ACC112 (cell line): Measurements from ENCODE around the gene CCDC71.

Experiments
- H2AFZ ChIP-seq: fragments of 200-600 bp; sonication (generic); one replicate; pipeline ENCODE4 v1.6.0; 2017; ENCODE audit warnings: antibody characterized with exemption, low read length; ENCODE audit not compliant: unreplicated experiment
- H3K27ac ChIP-seq: fragments of 200-600 bp; sonication (generic); 2 replicates; pipeline ENCODE4 v1.5.1; 2014; ENCODE audit warnings: low read depth, mild to moderate bottlenecking, antibody characterized with exemption, low read length, moderate library complexity
- H3K27me3 ChIP-seq: fragments of 200-600 bp; sonication (generic); 2 replicates; pipeline ENCODE4 v1.6.1; 2014; ENCODE audit warnings: mild to moderate bottlenecking, antibody characterized with exemption, low read length, moderate library complexity, mixed read lengths; ENCODE audit not compliant: insufficient read depth
- H3K36me3 ChIP-seq: fragments of 200-600 bp; sonication (generic); 2 replicates; pipeline ENCODE4 v1.6.1; 2016; ENCODE audit warnings: mild to moderate bottlenecking, antibody characterized with exemption, low read length, moderate library complexity, mixed read lengths; ENCODE audit not compliant: insufficient read depth
- H3K4me1 ChIP-seq: fragments of 200-600 bp; sonication (generic); one replicate; pipeline ENCODE4 v1.6.1; 2016; ENCODE audit warnings: low read length, mixed read lengths; ENCODE audit not compliant: insufficient read depth, unreplicated experiment, control insufficient read depth
- H3K4me3 ChIP-seq: fragments of 200-600 bp; sonication (generic); 2 replicates; pipeline ENCODE4 v1.5.1; 2014; ENCODE audit warnings: mild to moderate bottlenecking, low read depth, low read length
- H3K79me2 ChIP-seq: fragments of 200-600 bp; sonication (generic); one replicate; pipeline ENCODE4 v1.6.0; 2016; ENCODE audit warnings: low read length; ENCODE audit not compliant: control insufficient read depth, unreplicated experiment, insufficient read depth

The CCDC71 gene

DNA sequence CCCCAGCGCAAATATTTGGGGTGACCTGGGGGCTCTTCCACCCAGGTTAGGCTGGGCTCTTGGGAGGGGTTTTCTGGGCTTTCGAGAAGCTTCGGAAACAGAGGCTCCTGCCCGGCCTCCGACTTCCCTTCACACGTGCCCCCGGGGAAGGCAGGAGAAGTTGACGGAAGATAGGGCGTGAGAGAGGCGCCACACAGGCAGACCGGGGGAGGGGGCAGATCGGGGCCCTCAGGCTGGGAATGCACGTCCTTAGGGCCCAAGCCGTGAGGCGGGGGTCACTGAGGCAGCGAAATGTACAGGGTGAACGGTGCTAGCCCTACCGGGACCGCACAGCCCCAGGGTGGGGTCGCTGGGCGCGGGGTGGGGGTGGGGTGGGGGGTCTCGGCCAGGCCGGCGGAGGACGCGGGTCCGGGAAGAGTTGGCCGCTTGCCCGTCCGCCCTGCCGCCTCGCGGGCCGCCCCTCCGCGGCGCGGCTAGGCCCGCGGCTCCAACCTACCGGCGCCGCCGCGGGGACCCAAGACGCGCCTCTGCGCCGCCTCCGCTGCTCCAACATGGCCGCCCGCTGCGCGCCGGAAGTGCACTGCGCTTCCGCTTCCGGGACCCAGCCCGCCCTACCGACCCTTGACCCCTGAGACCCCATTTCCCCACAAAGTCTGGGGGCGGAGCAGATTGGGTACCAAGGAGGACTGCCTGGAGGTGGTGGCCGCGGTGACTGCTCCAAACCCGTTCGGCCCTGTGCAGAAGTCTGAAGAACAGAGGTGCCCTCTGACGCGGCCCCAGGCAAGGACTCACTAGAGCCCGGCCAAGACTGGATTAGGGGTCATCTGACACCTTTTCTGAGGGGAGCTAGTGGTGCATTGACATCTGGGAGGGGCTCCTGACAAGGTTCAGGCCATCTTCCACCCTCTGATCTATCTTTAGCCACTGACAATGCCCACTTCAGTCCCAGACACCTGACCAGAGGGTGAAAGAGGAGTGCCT is at the start of gene CCDC71:
Gene CCDC71, minus strand, starts transcription at position 561 of the 981 bp plus-strand sequence. CDS start 2,123 bp downstream, outside the sequence.
- peak within 1 kb of the TSS; percentile 95 for H3K4me3 ChIP-seq
- peaks cover 13% of the 10 kb centered on the region; the same call in 1 of the 2 replicates for H3K36me3 ChIP-seq
- H2AFZ ChIP-seq, result peak within 1 kb of the TSS; percentile 98
- peaks cover 34% of the 10 kb centered on the region for H3K79me2 ChIP-seq
- H3K27me3 ChIP-seq, result no peaks in the 10 kb centered on the region
- peaks cover 21% of the 10 kb centered on the region for H3K4me1 ChIP-seq
- H3K27ac ChIP-seq, result peak within 1 kb of the TSS; percentile 36

DNA sequence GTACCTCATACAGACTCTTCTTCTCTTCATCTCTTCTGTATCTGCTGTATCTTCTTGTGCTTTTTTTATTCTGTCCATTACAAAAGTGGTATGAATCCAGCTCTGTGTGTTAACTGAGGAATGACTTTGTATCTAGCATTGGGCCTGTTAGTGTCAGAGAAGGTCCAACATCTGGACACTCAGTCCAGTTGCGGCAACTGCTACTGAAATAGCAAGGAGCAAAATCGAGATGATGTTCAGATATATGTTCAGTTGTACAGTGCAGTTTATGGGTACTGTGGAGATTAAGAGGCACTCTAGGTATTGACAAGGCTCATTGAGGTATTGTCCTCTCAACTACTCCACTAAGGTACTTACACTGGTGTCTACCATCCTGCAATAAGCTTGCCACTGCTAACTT is 47.9 kb upstream of the CCDC71 start:
- Histone ChIP-seq H2AFZ (no peak overlapping the region), H3K27ac (no peak overlapping the region), H3K27me3 (no peaks in the 10 kb centered on the region), H3K79me2 (no peaks in the 10 kb centered on the region), H3K4me1 (peaks cover 7% of the 10 kb centered on the region), H3K36me3 (peaks cover 18% of the 10 kb centered on the region; the same call in 1 of the 2 replicates), H3K4me3 (no peak overlapping the region)

DNA sequence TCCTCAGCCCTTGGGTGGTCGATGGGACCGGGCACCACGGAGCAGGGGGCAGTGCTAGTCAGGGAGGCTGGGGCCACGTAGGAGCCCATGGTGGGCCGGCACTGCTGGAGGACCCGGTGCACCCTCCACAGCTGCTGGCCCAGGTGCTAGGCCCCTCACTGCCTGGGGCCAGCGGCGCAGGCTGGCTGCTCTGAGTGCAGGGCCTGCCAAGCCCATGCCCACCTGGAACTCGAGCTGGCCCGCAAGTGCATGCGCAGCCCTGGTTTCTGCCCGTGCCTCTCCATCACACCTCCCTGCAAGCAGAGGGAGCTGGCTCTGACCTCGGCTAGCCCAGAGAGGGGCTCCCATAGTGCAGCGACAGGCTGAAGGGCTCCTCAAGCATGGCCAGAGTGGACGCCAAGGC is 47.4 kb upstream of the CCDC71 start:
- Histone ChIP-seq H3K27ac (no peak overlapping the region), H2AFZ (no peak overlapping the region), H3K79me2 (no peaks in the 10 kb centered on the region), H3K27me3 (no peaks in the 10 kb centered on the region), H3K4me1 (peaks cover 7% of the 10 kb centered on the region), H3K4me3 (no peak overlapping the region), H3K36me3 (peaks cover 18% of the 10 kb centered on the region; the same call in 1 of the 2 replicates)

DNA sequence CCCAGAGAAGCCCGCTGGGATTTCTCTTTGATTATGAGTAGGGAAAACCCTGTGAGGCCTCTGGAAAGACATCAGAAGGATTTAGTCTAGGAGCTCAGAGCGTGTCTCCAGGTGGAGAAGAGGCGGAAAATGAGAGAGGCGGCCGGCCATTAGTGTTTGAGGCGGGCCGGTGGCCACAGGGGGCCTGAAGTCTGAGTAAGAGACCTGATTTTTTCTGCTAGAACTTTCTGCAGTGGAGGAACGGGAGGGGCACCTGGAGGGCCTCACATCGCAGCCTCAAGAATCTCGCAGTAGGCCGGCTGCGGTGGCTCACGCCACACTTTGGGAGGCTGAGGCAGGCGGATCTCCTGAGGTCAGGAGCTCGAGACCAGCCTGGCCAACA is 33.8 kb upstream of the CCDC71 start:
- Histone ChIP-seq H3K4me1 (no peaks in the 10 kb centered on the region), H3K27me3 (no peaks in the 10 kb centered on the region), H2AFZ (no peak overlapping the region), H3K36me3 (no peaks in the 10 kb centered on the region), H3K4me3 (peak overlapping the region; percentile 96), H3K27ac (peak overlapping the region; percentile 59), H3K79me2 (peaks cover 19% of the 10 kb centered on the region)

DNA sequence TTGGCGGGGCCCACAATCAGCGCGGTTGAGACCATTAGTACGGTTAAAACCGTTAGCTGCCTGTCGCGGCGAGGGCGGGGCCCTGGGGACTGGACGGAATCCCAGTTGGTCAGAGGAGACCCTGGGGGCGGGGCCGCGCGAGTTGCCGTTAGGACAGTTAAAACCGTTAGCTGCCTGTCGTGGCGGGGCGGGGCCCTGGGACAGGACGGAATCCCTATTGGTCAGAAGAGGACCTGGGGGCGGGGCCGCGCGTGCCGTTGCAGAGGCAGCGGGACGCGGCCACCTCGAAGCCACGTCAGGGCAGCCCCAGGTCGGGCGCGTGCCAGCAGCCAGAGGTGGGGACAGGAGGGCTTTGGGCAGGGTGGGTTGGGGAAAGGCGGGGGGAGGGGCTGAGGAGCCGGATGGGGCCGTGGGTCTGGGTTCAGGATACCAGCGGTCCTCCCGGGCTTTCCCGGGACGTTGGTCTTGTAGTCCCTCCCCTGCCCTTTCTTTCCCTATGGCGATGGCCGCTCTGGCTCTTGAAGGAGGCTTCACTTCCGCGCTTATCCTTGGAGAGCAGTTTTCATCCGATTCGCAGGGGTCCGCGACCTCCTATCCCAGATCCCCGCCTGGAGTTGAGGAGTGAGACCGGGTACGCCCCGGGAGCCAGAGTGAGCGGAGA is 33.2 kb upstream of the CCDC71 start:
- Histone ChIP-seq H3K4me1 (no peaks in the 10 kb centered on the region), H3K27ac (peak overlapping the region; percentile 59), H3K27me3 (no peaks in the 10 kb centered on the region), H3K4me3 (peak overlapping the region; percentile 96), H3K36me3 (no peaks in the 10 kb centered on the region), H3K79me2 (peaks cover 19% of the 10 kb centered on the region), H2AFZ (peak overlapping the region; percentile 60)

DNA sequence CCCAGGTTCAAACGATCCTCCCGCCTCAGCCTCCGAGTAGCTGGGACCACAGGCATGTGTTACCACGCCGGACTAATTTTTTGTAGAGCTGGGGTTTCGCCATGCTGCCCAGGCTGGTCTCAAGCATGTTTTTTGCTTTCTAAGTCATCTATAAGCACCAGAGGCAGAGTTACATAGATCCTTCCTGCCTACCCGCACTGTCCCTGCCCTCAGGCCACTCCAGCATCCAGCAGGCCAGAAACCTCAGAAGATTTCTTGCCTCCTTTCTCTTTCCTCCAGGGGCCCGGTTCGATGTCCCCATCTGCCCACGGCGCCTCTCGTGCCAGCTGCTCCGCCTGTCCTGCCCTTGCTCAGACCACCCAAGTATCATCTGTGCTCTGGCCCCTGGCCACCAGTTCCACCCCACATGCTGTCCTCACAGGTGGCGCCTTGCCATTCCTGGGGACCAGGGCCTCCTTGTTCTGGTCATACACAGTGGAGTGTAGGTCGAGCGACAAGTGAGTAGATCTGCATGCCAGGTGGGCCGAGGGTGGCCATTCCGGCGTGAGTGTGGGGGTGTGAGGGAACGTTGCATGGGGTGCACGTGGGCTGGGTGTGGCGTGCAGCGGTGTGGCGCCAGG is 32.6 kb upstream of the CCDC71 start:
- Histone ChIP-seq H3K27me3 (no peaks in the 10 kb centered on the region), H3K4me1 (no peaks in the 10 kb centered on the region), H3K79me2 (peaks cover 19% of the 10 kb centered on the region), H2AFZ (peak overlapping the region; percentile 60), H3K36me3 (no peaks in the 10 kb centered on the region), H3K27ac (0 out of 2 replicates have a peak overlapping the region, but pooled peaks have one; percentile 26), H3K4me3 (peak overlapping the region; percentile 96)

DNA sequence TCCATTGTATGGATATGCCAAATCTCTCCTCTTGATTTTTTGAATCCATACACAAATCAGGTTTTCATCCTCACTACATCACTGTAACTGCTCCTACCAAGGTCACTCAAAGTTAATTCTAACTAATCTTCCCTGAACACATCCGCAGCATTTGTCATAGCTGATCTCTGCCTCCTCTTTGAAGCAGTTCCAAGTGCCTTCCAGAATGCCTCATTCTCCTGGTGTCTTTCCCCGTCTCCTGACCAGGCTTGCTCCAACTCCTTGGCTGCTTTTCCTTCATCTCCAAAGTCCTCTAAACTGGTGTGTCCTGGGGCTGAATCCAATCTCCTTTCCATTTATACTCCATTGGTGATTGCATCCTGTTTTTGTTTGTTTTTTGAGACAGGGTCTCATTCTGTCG is 32.0 kb upstream of the CCDC71 start:
- Histone ChIP-seq H3K79me2 (peaks cover 19% of the 10 kb centered on the region), H3K27ac (no peak overlapping the region), H3K4me1 (no peaks in the 10 kb centered on the region), H3K27me3 (no peaks in the 10 kb centered on the region), H3K4me3 (no peak overlapping the region), H3K36me3 (no peaks in the 10 kb centered on the region), H2AFZ (no peak overlapping the region)

DNA sequence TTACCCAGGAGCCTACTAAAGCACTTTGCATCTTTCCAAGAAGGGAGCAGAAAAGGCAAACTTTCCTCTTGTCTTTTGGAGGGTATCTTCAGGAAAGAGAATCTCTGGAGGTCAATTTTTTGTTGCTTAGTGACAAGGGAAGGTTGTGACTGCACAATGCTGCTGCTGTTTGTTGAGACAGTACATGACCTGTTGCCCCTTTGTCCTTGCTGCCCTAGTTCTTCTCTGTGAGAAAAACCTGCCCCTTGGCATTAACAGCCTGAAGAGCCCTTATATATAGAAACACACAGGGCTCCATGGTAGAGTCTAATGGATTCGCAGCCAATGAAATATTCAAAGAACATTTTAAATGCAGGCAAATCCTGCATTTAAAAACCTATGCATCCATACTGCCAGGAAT is 25.6 kb upstream of the CCDC71 start:
- no peaks in the 10 kb centered on the region; the same call in 1 of the 2 replicates for H3K27me3 ChIP-seq
- no peaks in the 10 kb centered on the region for H3K79me2 ChIP-seq
- H3K36me3 ChIP-seq, result no peaks in the 10 kb centered on the region
- H2AFZ ChIP-seq, result no peak overlapping the region
- no peak overlapping the region for H3K27ac ChIP-seq
- H3K4me3 ChIP-seq, result no peak overlapping the region
- no peaks in the 10 kb centered on the region for H3K4me1 ChIP-seq

DNA sequence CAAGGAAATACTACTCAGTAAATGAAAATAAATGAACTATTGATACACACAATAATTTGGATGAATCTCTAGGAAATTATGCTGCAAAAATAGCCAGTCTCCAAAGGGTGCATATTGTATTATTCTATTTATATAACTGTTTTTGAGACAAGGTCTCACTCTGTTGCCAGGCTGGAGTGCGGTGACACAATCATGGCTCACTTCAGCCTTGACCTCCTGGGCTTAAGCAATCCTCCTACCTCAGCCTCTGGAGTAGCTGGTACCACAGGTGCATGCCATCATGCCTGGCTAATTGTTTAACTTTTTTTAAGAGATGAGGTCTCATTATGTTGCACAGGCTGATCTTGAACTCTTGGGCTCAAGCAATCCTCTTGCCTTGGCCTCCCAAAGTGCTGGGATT is 17.7 kb upstream of the CCDC71 start:
- no peaks in the 10 kb centered on the region for H3K36me3 ChIP-seq
- no peaks in the 10 kb centered on the region for H3K27me3 ChIP-seq
- H3K27ac ChIP-seq, result no peak overlapping the region
- no peaks in the 10 kb centered on the region for H3K79me2 ChIP-seq
- no peaks in the 10 kb centered on the region for H3K4me1 ChIP-seq
- no peak overlapping the region for H2AFZ ChIP-seq
- no peak overlapping the region for H3K4me3 ChIP-seq

DNA sequence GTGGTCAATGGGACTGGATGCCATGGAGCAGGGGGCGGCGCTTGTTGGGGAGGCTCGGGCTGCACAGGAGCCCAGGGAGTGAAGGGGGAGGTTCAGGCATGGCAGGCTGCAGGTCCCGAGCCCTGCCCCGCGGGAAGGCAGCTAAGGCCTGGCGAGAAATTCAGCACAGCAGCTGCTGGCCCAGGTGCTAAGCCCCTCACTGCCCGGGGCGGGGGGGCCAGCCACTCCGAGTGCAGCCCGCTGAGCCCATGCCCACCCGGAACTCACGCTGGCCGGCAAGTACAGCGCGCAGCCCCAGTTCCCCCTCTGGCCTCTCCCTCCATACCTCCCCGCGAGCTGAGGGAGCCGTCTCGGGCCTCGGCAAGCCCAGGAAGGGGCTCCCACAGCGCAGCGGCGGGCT is 16.6 kb upstream of the CCDC71 start:
- Histone ChIP-seq H3K4me1 (no peaks in the 10 kb centered on the region), H3K27ac (no peak overlapping the region), H3K79me2 (no peaks in the 10 kb centered on the region)

More for the DNA sequence above, 16.6 kb upstream of the CCDC71 start:
- Histone ChIP-seq H2AFZ (no peak overlapping the region), H3K4me3 (no peak overlapping the region), H3K36me3 (no peaks in the 10 kb centered on the region), H3K27me3 (no peaks in the 10 kb centered on the region)
